Left ventricle myocardium inferior (tissue), 1 donor: ENCODE measurements around the gene WASHC4. TPM values are rescaled to one million over a fixed set of nuclear protein-coding genes. Genes with fewer than 3 reads are reported as not detected.

ENCODE experiments used
- DNase-seq: peaks from one replicate; pipeline ENCODE4 v3.0.0-alpha.2; 2020
- H3K27ac ChIP-seq: fragments of 200-600 bp; replicated peaks from 2 replicates; pipeline ENCODE4 v1.8.0; 2021
- H3K27me3 ChIP-seq: fragments of 200-600 bp; 2 replicates; pipeline ENCODE4 v1.8.0; 2021; ENCODE audit warnings: low read depth
- H3K36me3 ChIP-seq: fragments of 200-600 bp; 2 replicates; pipeline ENCODE4 v1.8.0; 2021
- H3K4me1 ChIP-seq: fragments of 200-600 bp; 2 replicates; pipeline ENCODE4 v1.8.0; 2021
- H3K4me3 ChIP-seq: fragments of 200-600 bp; 2 replicates; pipeline ENCODE4 v1.8.0; 2021; ENCODE audit warnings: mild to moderate bottlenecking, moderate library complexity
- H3K9me3 ChIP-seq: fragments of 200-600 bp; replicated peaks from 2 replicates; pipeline ENCODE4 v1.8.0; 2021
- CTCF ChIP-seq: fragments of 200-600 bp; IDR thresholded peaks from 2 replicates; pipeline ENCODE4 v1.8.0; 2021; ENCODE audit warnings: antibody characterized with exemption, mild to moderate bottlenecking, borderline replicate concordance
- intact Hi-C: fragments of 100-400 bp; cut with micrococcal nuclease; formaldehyde crosslinking; loops from one replicate; pipeline ENCODE4 v1.11.0; 2022
- total RNA-seq: library from RNA; stranded (reverse); fragmentation: NEBNext Ultra II Directional; extraction: Animal tissue kit (Norgen Biotek cat#: 25700); gene quantifications from one replicate; pipeline ENCODE4 v1.2.1, GENCODE V29; 2021
- donor health status: DM: no; HTN: yes; CAD: no; lungs with severe emphysema.

The WASHC4 gene
- total RNA-seq, 1 donor from 2014 or later: 23.5 TPM

DNA sequence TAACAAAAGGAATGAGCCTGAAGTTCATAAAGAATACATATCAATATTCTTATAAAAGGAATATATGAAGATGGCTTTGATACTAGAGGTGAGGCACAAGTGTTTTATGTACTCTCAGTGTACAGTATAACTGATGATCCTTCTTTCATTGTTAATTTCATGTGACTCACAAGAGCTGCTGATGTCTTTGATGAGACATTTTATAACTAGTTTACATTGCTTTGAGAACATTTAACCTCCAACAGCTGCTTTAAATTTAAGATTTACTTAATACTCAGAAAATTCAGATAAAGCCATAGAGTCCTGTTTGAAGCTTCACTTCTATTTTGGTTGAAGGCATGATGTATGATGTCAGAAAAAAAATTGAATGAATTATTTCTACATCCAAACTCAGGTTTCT, 59.8 kb downstream of the WASHC4 start:
- DNase-seq: no peak
- H3K36me3 ChIP-seq: peaks cover 82% of the 10 kb centered on the region
- intact Hi-C loops: no loop called here

DNA sequence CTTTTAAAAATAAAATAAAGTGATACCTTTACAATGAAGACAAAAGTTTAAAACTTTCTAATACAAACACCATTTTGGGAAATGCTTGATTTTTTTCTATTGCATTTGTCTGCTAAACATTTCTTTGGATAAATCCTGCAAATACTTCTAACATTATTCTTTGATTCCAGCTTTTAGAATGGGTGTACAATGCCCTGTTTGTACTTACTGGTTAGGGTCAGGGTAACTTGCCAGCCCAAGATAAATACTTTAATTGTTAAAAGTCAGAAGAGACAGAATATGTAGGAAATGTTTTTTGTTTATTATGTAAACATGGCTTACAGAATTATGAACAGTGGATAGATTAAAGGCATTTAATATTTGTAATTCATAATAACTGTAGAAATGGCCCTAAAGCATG, 60.5 kb downstream of the WASHC4 start:
- Histone ChIP-seq H3K27me3 (no peaks in the 10 kb centered on the region), H3K27ac (no peak overlapping the region), H3K9me3 (no peaks in the 10 kb centered on the region), H3K4me1 (no peaks in the 10 kb centered on the region), H3K4me3 (no peak overlapping the region), H3K36me3 (peaks cover 79% of the 10 kb centered on the region)
- DNase-seq: no peak
- intact Hi-C loops: no loop called here
- TF ChIP-seq CTCF: no peak

More for the DNA sequence above, 59.8 kb downstream of the WASHC4 start:
- Histone ChIP-seq H3K27me3 (no peaks in the 10 kb centered on the region), H3K27ac (no peak overlapping the region), H3K9me3 (no peaks in the 10 kb centered on the region), H3K4me3 (no peak overlapping the region), H3K4me1 (no peaks in the 10 kb centered on the region)
- no peak for TF ChIP-seq CTCF

GRCh38 chr12:105170139-105170538, 62.6 kb downstream of the WASHC4 start:
- intact Hi-C loops: no loop called here
- peaks cover 70% of the 10 kb centered on the region for H3K36me3 ChIP-seq
- no peak overlapping the region for H3K27ac ChIP-seq
- H3K4me3 ChIP-seq: no peak overlapping the region
- TF ChIP-seq CTCF: no peak
- H3K27me3 ChIP-seq: no peaks in the 10 kb centered on the region
- no peaks in the 10 kb centered on the region for H3K4me1 ChIP-seq
- no peaks in the 10 kb centered on the region for H3K9me3 ChIP-seq
- no peak for DNase-seq

- no peak for TF ChIP-seq CTCF
- intact Hi-C loops: no loop called here
- peaks cover 70% of the 10 kb centered on the region for H3K36me3 ChIP-seq
Observed at GRCh38 chr12:105171691-105172436, 64.3 kb downstream of the WASHC4 start.

GRCh38 chr12:105175397-105175990, 68.0 kb downstream of the WASHC4 start:
- intact Hi-C loops: no loop called here
- H3K36me3 ChIP-seq: peaks cover 58% of the 10 kb centered on the region
- H3K27ac ChIP-seq: no peak overlapping the region

More at GRCh38 chr12:105171691-105172436, 64.3 kb downstream of the WASHC4 start:
- Histone ChIP-seq H3K27ac (no peak overlapping the region), H3K4me1 (no peaks in the 10 kb centered on the region), H3K9me3 (no peaks in the 10 kb centered on the region), H3K27me3 (no peaks in the 10 kb centered on the region), H3K4me3 (no peak overlapping the region)
- DNase-seq: no peak

More at GRCh38 chr12:105175397-105175990, 68.0 kb downstream of the WASHC4 start:
- DNase-seq: no peak
- H3K4me3 ChIP-seq: no peak overlapping the region
- no peak for TF ChIP-seq CTCF
- H3K4me1 ChIP-seq: no peaks in the 10 kb centered on the region
- H3K27me3 ChIP-seq: no peaks in the 10 kb centered on the region
- H3K9me3 ChIP-seq: peaks cover 16% of the 10 kb centered on the region
